H1 (cell line): ENCODE results near the gene CHDH. TPM values are rescaled to one million over a fixed set of nuclear protein-coding genes. Genes with fewer than 3 reads are reported as not detected.

Experiments used
- CTCF ChIA-PET: fragments of 300-600 bp; sonication (Branson Sonifier 250); formaldehyde crosslinking; loops from one replicate; lab custom pipeline; 2021; ENCODE audit not compliant: partially characterized antibody; lab: Charles Lee
- POLR2A ChIA-PET: fragments of 300-600 bp; sonication (Branson Sonifier 250); formaldehyde crosslinking; loops from one replicate; lab custom pipeline; 2021; ENCODE audit warnings: inconsistent platforms; ENCODE audit not compliant: partially characterized antibody; lab: Charles Lee
- DNase-seq, 2 experiments: peaks; one replicate each; pipeline versions ENCODE4 v3.0.0 to v3.0.0-alpha.2; 2010 to 2022; ENCODE audit warnings: low spot score in 2 of 2, low read depth in 1 of 2, mixed read lengths in 1 of 2
- FAIRE-seq: peaks from 2 replicates; lab custom pipeline; 2011; peaks lifted over from hg19 to GRCh38; lab: Jason Lieb, UNC
- H2AFZ ChIP-seq: 2 replicates; pipeline ENCODE4 v1.8.1; 2012; ENCODE audit warnings: low read length, inconsistent platforms
- H2AK5ac ChIP-seq: 2 replicates; pipeline ENCODE4 v1.6.1; 2013; ENCODE audit warnings: low read depth, low read length
- H2BK120ac ChIP-seq: replicated peaks from 2 replicates; pipeline ENCODE3; 2013; ENCODE audit warnings: low read depth, low read length, inconsistent platforms
- H2BK12ac ChIP-seq: 2 replicates; pipeline ENCODE4 v1.6.1; 2013; ENCODE audit warnings: low read depth, low read length
- H2BK15ac ChIP-seq: 2 replicates; pipeline ENCODE4 v1.6.1; 2013; ENCODE audit warnings: low read length
- H2BK20ac ChIP-seq: 2 replicates; pipeline ENCODE4 v1.6.1; 2013; ENCODE audit warnings: low read length
- H2BK5ac ChIP-seq: 2 replicates; pipeline ENCODE4 v1.6.1; 2013; ENCODE audit warnings: low read depth, low read length
- H3K14ac ChIP-seq: 2 replicates; pipeline ENCODE4 v1.6.1; 2013; ENCODE audit warnings: inconsistent platforms; ENCODE audit not compliant: insufficient read length
- H3K18ac ChIP-seq: 2 replicates; pipeline ENCODE4 v1.6.1; 2013; ENCODE audit warnings: low read length; ENCODE audit errors: extremely low read depth
- H3K23ac ChIP-seq: 2 replicates; pipeline ENCODE4 v1.6.1; 2013; ENCODE audit warnings: inconsistent platforms; ENCODE audit not compliant: insufficient read length
- H3K23me2 ChIP-seq: 2 replicates; pipeline ENCODE4 v1.6.1; 2013; ENCODE audit warnings: low read depth, low read length
- H3K27ac ChIP-seq: 2 replicates; pipeline ENCODE4 v1.6.1; 2011; ENCODE audit warnings: low read depth, low read length, inconsistent platforms
- H3K27me3 ChIP-seq, 4 experiments: replicated peaks in 1 of 4; 1 replicate in 1 of 4; 2 replicates in 3 of 4; pipeline versions ENCODE4 v1.6.1 to v1.8.1; 2011 to 2013; ENCODE audit warnings: low read length in 3 of 4, mild to moderate bottlenecking in 3 of 4, inconsistent platforms in 2 of 4, mixed read lengths in 2 of 4, moderate library complexity in 1 of 4; ENCODE audit not compliant: control insufficient read depth in 3 of 4, insufficient read depth in 3 of 4; ENCODE audit errors: extremely low read depth in 1 of 4
- H3K36me3 ChIP-seq, 4 experiments: 2 replicates each; pipeline versions ENCODE4 v1.6.1 to v1.8.1; 2011 to 2013; ENCODE audit warnings: mild to moderate bottlenecking in 4 of 4, low read length in 3 of 4, moderate library complexity in 2 of 4, control low read depth in 1 of 4, inconsistent platforms in 1 of 4; ENCODE audit not compliant: insufficient read depth in 4 of 4, control insufficient read depth in 2 of 4
- H3K4ac ChIP-seq: replicated peaks from 2 replicates; pipeline ENCODE3; 2013; ENCODE audit warnings: low read length, low read depth, mixed read lengths, inconsistent platforms; ENCODE audit not compliant: insufficient read length
- H3K4me1 ChIP-seq, 4 experiments: replicated peaks in 1 of 4; 1 replicate in 1 of 4; 2 replicates in 3 of 4; pipeline versions ENCODE4 v1.6.1 to v1.8.1; 2011 to 2013; ENCODE audit warnings: low read length in 3 of 4, inconsistent platforms in 2 of 4, mixed read lengths in 1 of 4; ENCODE audit not compliant: insufficient read depth in 4 of 4, control insufficient read depth in 3 of 4
- H3K4me2 ChIP-seq, 2 experiments: 2 replicates each; pipeline versions ENCODE4 v1.6.1 to v1.8.1; 2011 to 2013; ENCODE audit warnings: low read depth in 2 of 2, low read length in 2 of 2, control low read depth in 1 of 2, inconsistent platforms in 1 of 2, mild to moderate bottlenecking in 1 of 2; ENCODE audit not compliant: insufficient read depth in 1 of 2
- H3K4me3 ChIP-seq, 4 experiments: fragments of 200-600, 300-600 bp in 1 of 4; sonication (generic), shearing (Covaris generic), sonication (Bioruptor Twin) in 1 of 4; 2 replicates each; pipeline versions ENCODE4 v1.5.1 to v1.8.1; 2011 to 2016; ENCODE audit warnings: low read length in 4 of 4, low read depth in 3 of 4, control low read depth in 2 of 4, inconsistent platforms in 2 of 4, mild to moderate bottlenecking in 2 of 4, mixed read lengths in 1 of 4, moderate library complexity in 1 of 4; ENCODE audit not compliant: insufficient read depth in 2 of 4; ENCODE audit errors: extremely low read depth in 1 of 4
- H3K56ac ChIP-seq: replicated peaks from 2 replicates; pipeline ENCODE3; 2013; ENCODE audit warnings: low read depth, mild to moderate bottlenecking, mixed read lengths, low read length, inconsistent platforms; ENCODE audit not compliant: insufficient read length
- H3K79me1 ChIP-seq: 2 replicates; pipeline ENCODE4 v1.6.1; 2013; ENCODE audit warnings: low read depth, low read length, control low read depth
- H3K79me2 ChIP-seq, 2 experiments: 2 replicates each; pipeline versions ENCODE4 v1.6.1 to v1.8.1; 2012 to 2013; ENCODE audit warnings: low read length in 2 of 2, mild to moderate bottlenecking in 2 of 2, inconsistent platforms in 1 of 2; ENCODE audit not compliant: insufficient read depth in 2 of 2, control insufficient read depth in 1 of 2
- H3K9ac ChIP-seq, 4 experiments: replicated peaks in 1 of 4; 1 replicate in 1 of 4; 2 replicates in 3 of 4; pipeline versions ENCODE4 v1.6.1 to v1.8.1; 2011 to 2013; ENCODE audit warnings: low read depth in 3 of 4, low read length in 3 of 4, control low read depth in 2 of 4, mild to moderate bottlenecking in 2 of 4, moderate library complexity in 2 of 4, inconsistent platforms in 1 of 4; ENCODE audit errors: extremely low read depth in 1 of 4
- H3K9me3 ChIP-seq, 2 experiments: 2 replicates each; pipeline versions ENCODE4 v1.6.1 to v1.8.1; 2012 to 2013; ENCODE audit warnings: mild to moderate bottlenecking in 2 of 2, moderate library complexity in 2 of 2, control low read depth in 1 of 2, inconsistent platforms in 1 of 2, low read depth in 1 of 2, low read length in 1 of 2, mixed read lengths in 1 of 2; ENCODE audit not compliant: insufficient read depth in 2 of 2
- H4K20me1 ChIP-seq, 2 experiments: replicated peaks in 1 of 2; 2 replicates each; pipeline versions ENCODE3 to v1.8.1; 2011 to 2013; ENCODE audit warnings: inconsistent platforms in 2 of 2, low read length in 2 of 2, mild to moderate bottlenecking in 1 of 2; ENCODE audit not compliant: insufficient read depth in 2 of 2, control insufficient read depth in 1 of 2
- H4K5ac ChIP-seq: 2 replicates; pipeline ENCODE4 v1.6.1; 2013; ENCODE audit warnings: low read length, low read depth, mixed read lengths, inconsistent platforms; ENCODE audit not compliant: insufficient read length
- H4K8ac ChIP-seq: 2 replicates; pipeline ENCODE4 v1.8.0; 2013; ENCODE audit warnings: mild to moderate bottlenecking, moderate library complexity, low read length, inconsistent platforms; ENCODE audit not compliant: insufficient read depth; ENCODE audit errors: extremely low read depth
- H4K91ac ChIP-seq: replicated peaks from 2 replicates; pipeline ENCODE3; 2013; ENCODE audit warnings: low read length, mixed read lengths, inconsistent platforms; ENCODE audit not compliant: insufficient read length
- BCL11A ChIP-seq, 2 experiments: IDR thresholded peaks; one replicate each; pipeline ENCODE4 v1.6.1; 2011; ENCODE audit warnings: low read depth in 2 of 2, low read length in 2 of 2, mild to moderate bottlenecking in 2 of 2
- WGBS, 2 experiments: shearing (Covaris generic) in 1 of 2; methylation state at CpG; one replicate each; pipeline versions ENCODE4 v1.1.6 to v1.1.7; 2013 to 2015; ENCODE audit warnings: low lambda C conversion rate in 2 of 2, mixed read lengths in 2 of 2, inconsistent platforms in 1 of 2, low coverage in 1 of 2, missing lambda C conversion rate in 1 of 2; ENCODE audit not compliant: insufficient replicate concordance in 2 of 2, insufficient coverage in 1 of 2, insufficient read length in 1 of 2; ENCODE audit errors: extremely low coverage in 1 of 2, missing lambda C conversion rate in 1 of 2; 5-methylcytosine and 5-hydroxymethylcytosine counted together
- polyA plus RNA-seq, 7 experiments: library from polyadenylated mRNA; depleted of rRNA in 3 of 7; stranded (reverse) in 5 of 7; unstranded in 2 of 7; fragments of >200 nt in 5 of 7; fragments of 200-250 nt in 2 of 7; gene quantifications; 1 replicate in 5 of 7; 2 replicates in 1 of 7; 4 replicates in 1 of 7; pipeline versions ENCODE4 v1.2.1 to v1.2.3, GENCODE V29; 2011 to 2013; ENCODE audit warnings: missing spikeins in 2 of 7, mixed read lengths in 2 of 7
- total RNA-seq: library from RNA; stranded (reverse); fragmentation: NEBNext Ultra II Directional; extraction: Animal tissue kit (Norgen Biotek cat#: 25700); gene quantifications from 2 replicates; pipeline ENCODE4 v1.2.1, GENCODE V29; 2021

The CHDH gene
- total and polyA plus RNA-seq, 2 of the 8 experiments (the other 6 are each of a cell fraction or from before 2014, with no cell fraction given): 4.9 to 10.3 TPM

- Histone ChIP-seq H2BK20ac (no peak overlapping the region), H3K79me1 (no peaks in the 10 kb centered on the region; the same call in 1 of the 2 replicates), H2AFZ (no peak overlapping the region), H3K4ac (no peak overlapping the region), H2BK5ac (no peak overlapping the region), H3K4me1 (peaks cover 3 to 7% (median 4%) of the 10 kb centered on the region in 4 experiments; a peak in 5 of 7 replicates), H3K9ac (no peak overlapping the region), H4K5ac (no peak overlapping the region), H3K4me3 (no peak overlapping the region), H3K27ac (no peak overlapping the region), H3K14ac (no peak overlapping the region), H3K79me2 (peaks cover 0 to 19% of the 10 kb centered on the region in 2 experiments; a peak in 2 of 4 replicates), H3K27me3 (no peaks in the 10 kb centered on the region), H4K8ac (no peak overlapping the region), H3K4me2 (peak overlapping the region in 1 of 2 experiments; percentile 88; a peak in 1 of 4 replicates), H3K9me3 (no peaks in the 10 kb centered on the region; a peak in 1 of 4 replicates), H4K20me1 (no peaks in the 10 kb centered on the region), H2AK5ac (no peak overlapping the region), H3K56ac (no peak overlapping the region), H3K23ac (no peak overlapping the region), H4K91ac (no peak overlapping the region), H2BK15ac (no peak overlapping the region), H3K23me2 (peaks cover 2% of the 10 kb centered on the region; the same call in 1 of the 2 replicates), H2BK120ac (no peak overlapping the region), H3K36me3 (peaks cover 9 to 46% (median 21%) of the 10 kb centered on the region in 4 experiments; a peak in 7 of 8 replicates), H3K18ac (no peak overlapping the region), H2BK12ac (no peak overlapping the region)
- 92% methylated on average over 4 of the region's 4 CpGs; no CpG with 5 or more reads in 1 of the 2 experiments for WGBS, 2 experiments
- CTCF ChIA-PET: no interaction called here
- DNase-seq: no peak
- no peak for FAIRE-seq
- POLR2A ChIA-PET: interaction anchor here (1.4 to 1.9 kb wide), 2 partner anchors 8 to 38 kb away, joined by 3 to 7 read pairs; no protein-coding TSS in a partner anchor
- TF ChIP-seq BCL11A (IDR thresholded peaks at IDR 0.05; ENCODE audit: low read depth in 2 of 2, low read length in 2 of 2): no peak
Observed at GRCh38 chr3:53883008-53883407, 36.8 kb upstream of the CHDH start.
